Mammary epithelial cell (primary cell): ENCODE results near the gene EPHA4.

Source experiments
- CTCF ChIP-seq, 2 donors: IDR thresholded peaks in 1 of 2; conservative IDR thresholded peaks in 1 of 2; 2 replicates each; pipeline ENCODE4 v1.5.1; 2011 to 2012; ENCODE audit warnings: inconsistent platforms in 2 of 2, low read length in 2 of 2, mild to moderate bottlenecking in 2 of 2, control low read depth in 1 of 2, low read depth in 1 of 2; ENCODE audit not compliant: insufficient read depth in 1 of 2; ENCODE audit errors: extremely low read depth in 1 of 2
- EZH2 ChIP-seq: IDR thresholded peaks from 2 replicates; pipeline ENCODE4 v1.6.1; 2012; ENCODE audit warnings: low read length, inconsistent platforms, borderline replicate concordance

DNA sequence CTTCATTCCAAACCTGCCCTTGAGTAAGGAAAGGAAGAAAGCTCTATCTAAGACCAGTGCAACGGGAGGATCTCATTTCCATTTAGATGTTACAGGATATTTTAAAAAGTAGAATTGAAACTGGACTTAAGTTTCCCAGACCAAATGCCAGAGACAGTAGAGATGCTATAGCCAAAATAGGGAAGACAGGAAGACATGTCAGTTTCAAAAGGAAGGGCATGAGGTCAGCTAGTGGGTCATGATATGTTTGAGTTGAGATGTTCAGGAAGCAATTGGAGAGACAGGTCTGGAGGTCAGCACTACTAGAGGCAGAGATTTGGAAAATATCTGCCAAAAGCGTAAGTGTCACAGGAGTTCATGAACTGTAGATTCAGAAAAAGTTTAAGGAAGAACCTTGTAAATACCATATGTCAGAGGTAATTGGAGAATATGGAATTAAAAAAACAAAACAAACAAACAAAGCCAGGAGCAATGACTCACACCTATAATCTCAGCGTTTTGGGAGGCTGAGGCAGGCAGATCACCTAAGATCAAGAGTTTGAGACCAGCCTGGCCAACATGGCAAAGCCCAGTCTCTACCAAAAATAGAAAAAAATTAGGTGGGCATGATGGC lies 50.8 kb downstream of the EPHA4 start:
- TF ChIP-seq CTCF (conservative IDR thresholded peaks at IDR 0.05 in 1 of 2, IDR thresholded peaks at IDR 0.05 in 1 of 2; ENCODE audit: extremely low read depth in 1 of 2, insufficient read depth in 1 of 2, low read depth in 1 of 2, low read length in 2 of 2) (no peak), EZH2 (no peak)
